Astrocyte (in vitro differentiated cells and primary cell): ENCODE measurements around the gene IL4R. TPM values are rescaled to one million over a fixed set of nuclear protein-coding genes. Genes with fewer than 3 reads are reported as not detected.

Experiments used
- DNase-seq: peaks from one replicate; pipeline ENCODE4 v3.0.0-alpha.2; 2010; ENCODE audit warnings: low read depth
- FAIRE-seq: peaks from 2 replicates; lab custom pipeline; 2011; peaks lifted over from hg19 to GRCh38; lab: Jason Lieb, UNC
- H2AFZ ChIP-seq: 2 replicates; pipeline ENCODE4 v1.6.0; 2012; ENCODE audit warnings: low read depth, low read length, inconsistent platforms
- H3K27ac ChIP-seq: 2 replicates; pipeline ENCODE4 v1.5.1; 2011; ENCODE audit warnings: low read depth, low read length, inconsistent platforms
- H3K27me3 ChIP-seq: 2 replicates; pipeline ENCODE4 v1.6.0; 2011; ENCODE audit warnings: low read length, inconsistent platforms; ENCODE audit not compliant: insufficient read depth
- H3K36me3 ChIP-seq: 2 replicates; pipeline ENCODE4 v1.5.1; 2011; ENCODE audit warnings: low read length, inconsistent platforms; ENCODE audit not compliant: insufficient read depth
- H3K4me1 ChIP-seq: 2 replicates; pipeline ENCODE4 v1.5.1; 2011; ENCODE audit warnings: low read length, inconsistent platforms; ENCODE audit not compliant: insufficient read depth
- H3K4me2 ChIP-seq: 2 replicates; pipeline ENCODE4 v1.6.0; 2012; ENCODE audit warnings: low read length, inconsistent platforms
- H3K4me3 ChIP-seq: 2 replicates; pipeline ENCODE4 v1.5.1; 2011; ENCODE audit warnings: low read depth, mild to moderate bottlenecking, low read length, inconsistent platforms; ENCODE audit not compliant: insufficient read depth
- H3K79me2 ChIP-seq: 2 replicates; pipeline ENCODE4 v1.6.0; 2012; ENCODE audit warnings: mild to moderate bottlenecking, low read length, inconsistent platforms; ENCODE audit not compliant: insufficient read depth
- H3K9ac ChIP-seq: 2 replicates; pipeline ENCODE4 v1.6.0; 2012; ENCODE audit warnings: mild to moderate bottlenecking, low read length, inconsistent platforms
- H3K9me3 ChIP-seq: 2 replicates; pipeline ENCODE4 v1.5.1; 2012; ENCODE audit warnings: low read depth, mild to moderate bottlenecking, low read length, inconsistent platforms; ENCODE audit not compliant: insufficient read depth
- H4K20me1 ChIP-seq: 2 replicates; pipeline ENCODE4 v1.6.0; 2012; ENCODE audit warnings: low read length, inconsistent platforms; ENCODE audit not compliant: insufficient read depth
- H3K27ac Mint-ChIP-seq: one replicate; pipeline ENCODE4 v1.8.0; 2021; ENCODE audit warnings: mild to moderate bottlenecking, mixed read lengths; ENCODE audit not compliant: unreplicated experiment
- H3K27me3 Mint-ChIP-seq: one replicate; pipeline ENCODE4 v1.8.0; 2021; ENCODE audit warnings: low read depth, mixed read lengths; ENCODE audit not compliant: unreplicated experiment
- H3K36me3 Mint-ChIP-seq: one replicate; pipeline ENCODE4 v1.8.0; 2021; ENCODE audit warnings: low read depth, mixed read lengths; ENCODE audit not compliant: unreplicated experiment
- H3K4me1 Mint-ChIP-seq: one replicate; pipeline ENCODE4 v1.8.0; 2021; ENCODE audit warnings: low read depth, mixed read lengths; ENCODE audit not compliant: unreplicated experiment
- H3K4me3 Mint-ChIP-seq: one replicate; pipeline ENCODE4 v1.8.0; 2021; ENCODE audit warnings: mild to moderate bottlenecking, moderate library complexity, mixed read lengths; ENCODE audit not compliant: unreplicated experiment
- H3K9me3 Mint-ChIP-seq: one replicate; pipeline ENCODE4 v1.8.0; 2021; ENCODE audit warnings: mild to moderate bottlenecking, mixed read lengths; ENCODE audit not compliant: unreplicated experiment
- EZH2 ChIP-seq: IDR thresholded peaks from 2 replicates; pipeline ENCODE4 v1.6.1; 2012; ENCODE audit warnings: mild to moderate bottlenecking, low read length, inconsistent platforms; ENCODE audit not compliant: insufficient read depth
- total RNA-seq: library from RNA; stranded (reverse); gene quantifications from 2 replicates; pipeline ENCODE4 v1.2.1, GENCODE V29; 2021
- TF ChIP-seq, protein P1 (sequence below): IDR thresholded peaks from 2 replicates; pipeline ENCODE4 v1.5.1; 2011; ENCODE audit warnings: low read depth, mild to moderate bottlenecking, inconsistent platforms, low read length, moderate library complexity; ENCODE audit not compliant: insufficient read depth

Gene IL4R
- total RNA-seq, 1 donor from 2014 or later = 17.5 TPM

DNA sequence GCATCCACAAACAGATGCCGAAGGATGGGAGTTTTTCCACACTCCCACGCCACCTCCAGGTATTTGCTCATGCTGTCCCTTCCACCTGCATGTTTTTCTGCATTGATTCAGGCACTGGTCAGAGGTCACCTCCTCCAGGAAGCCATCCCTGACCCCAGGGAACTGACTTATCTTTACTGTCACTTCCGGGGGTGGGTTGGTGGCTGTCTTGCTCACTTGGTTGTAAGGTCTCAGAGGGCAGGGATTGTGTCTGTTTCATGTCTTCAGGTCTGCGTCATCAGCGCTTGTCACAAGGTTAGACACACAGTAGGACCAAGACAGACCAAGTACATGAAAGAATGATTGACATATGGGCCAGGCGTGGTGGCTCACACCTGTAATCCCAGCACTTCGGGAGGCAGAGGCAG lies 1.9 kb upstream of the IL4R start:
- H3K36me3 ChIP-seq = no peaks in the 10 kb centered on the region
- no peaks in the 10 kb centered on the region for H3K36me3 Mint-ChIP-seq
- peaks cover 2% of the 10 kb centered on the region for H3K9me3 Mint-ChIP-seq
- no peak overlapping the region for H3K27ac ChIP-seq
- FAIRE-seq (no peak), DNase-seq (no peak)
- no peak overlapping the region for H3K9ac ChIP-seq
- no peaks in the 10 kb centered on the region for H3K27me3 ChIP-seq
- H3K27me3 Mint-ChIP-seq = no peaks in the 10 kb centered on the region
- no peaks in the 10 kb centered on the region for H3K9me3 ChIP-seq
- peaks cover 31% of the 10 kb centered on the region for H3K79me2 ChIP-seq
- TF ChIP-seq, protein P1, sequence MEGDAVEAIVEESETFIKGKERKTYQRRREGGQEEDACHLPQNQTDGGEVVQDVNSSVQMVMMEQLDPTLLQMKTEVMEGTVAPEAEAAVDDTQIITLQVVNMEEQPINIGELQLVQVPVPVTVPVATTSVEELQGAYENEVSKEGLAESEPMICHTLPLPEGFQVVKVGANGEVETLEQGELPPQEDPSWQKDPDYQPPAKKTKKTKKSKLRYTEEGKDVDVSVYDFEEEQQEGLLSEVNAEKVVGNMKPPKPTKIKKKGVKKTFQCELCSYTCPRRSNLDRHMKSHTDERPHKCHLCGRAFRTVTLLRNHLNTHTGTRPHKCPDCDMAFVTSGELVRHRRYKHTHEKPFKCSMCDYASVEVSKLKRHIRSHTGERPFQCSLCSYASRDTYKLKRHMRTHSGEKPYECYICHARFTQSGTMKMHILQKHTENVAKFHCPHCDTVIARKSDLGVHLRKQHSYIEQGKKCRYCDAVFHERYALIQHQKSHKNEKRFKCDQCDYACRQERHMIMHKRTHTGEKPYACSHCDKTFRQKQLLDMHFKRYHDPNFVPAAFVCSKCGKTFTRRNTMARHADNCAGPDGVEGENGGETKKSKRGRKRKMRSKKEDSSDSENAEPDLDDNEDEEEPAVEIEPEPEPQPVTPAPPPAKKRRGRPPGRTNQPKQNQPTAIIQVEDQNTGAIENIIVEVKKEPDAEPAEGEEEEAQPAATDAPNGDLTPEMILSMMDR = no peak
- no peak for TF ChIP-seq EZH2
- no peak overlapping the region for H3K27ac Mint-ChIP-seq
- H3K4me3 ChIP-seq = no peak overlapping the region
- H3K4me2 ChIP-seq = peak overlapping the region; percentile 3
- no peak overlapping the region for H2AFZ ChIP-seq
- peaks cover 17% of the 10 kb centered on the region for H3K4me1 ChIP-seq
- peaks cover 17% of the 10 kb centered on the region for H4K20me1 ChIP-seq
- peaks cover 6% of the 10 kb centered on the region for H3K4me1 Mint-ChIP-seq
- no peak overlapping the region for H3K4me3 Mint-ChIP-seq

DNA sequence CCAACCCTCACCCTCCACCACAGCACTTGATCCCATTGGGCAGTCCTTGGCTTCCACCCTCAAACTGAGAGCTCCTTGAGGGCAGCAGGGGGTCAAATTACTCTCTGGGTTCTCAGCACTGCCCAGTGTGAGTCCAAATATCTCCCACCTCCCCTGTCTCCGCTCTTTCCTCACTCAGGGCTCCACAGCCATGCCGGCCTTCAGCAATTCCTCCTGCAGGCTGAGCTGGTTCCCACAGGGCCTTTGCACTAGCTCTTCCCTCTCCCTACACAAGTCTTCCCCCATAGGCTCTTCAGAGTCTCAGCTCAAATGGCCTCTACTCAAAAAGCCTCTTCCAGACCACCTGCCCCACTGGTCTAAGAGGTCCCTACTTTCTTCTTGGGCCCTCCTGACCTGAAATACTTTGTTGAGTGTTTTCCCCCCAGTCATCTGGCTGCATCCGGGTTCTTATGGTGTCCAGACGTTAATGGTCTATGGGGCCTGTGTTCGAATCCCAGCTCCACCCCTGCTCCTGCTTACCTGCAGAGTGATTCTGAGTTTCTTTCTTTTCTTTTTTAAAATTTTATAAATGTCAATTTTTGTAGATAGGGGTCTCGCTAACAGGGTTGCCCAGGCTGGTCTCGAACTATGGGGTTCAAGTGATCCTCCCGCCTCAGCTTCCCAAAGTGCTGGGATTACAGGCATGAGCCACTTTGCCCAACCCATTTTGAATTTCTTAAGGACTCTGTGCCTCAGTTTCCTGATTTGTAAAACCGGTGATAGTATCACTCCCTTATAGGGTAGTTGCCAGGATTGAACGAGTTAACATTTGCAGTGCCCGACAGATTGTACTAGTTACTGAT lies 973 bp upstream of the IL4R start:
- Histone ChIP-seq H4K20me1 (peaks cover 26% of the 10 kb centered on the region), H3K27me3 (no peaks in the 10 kb centered on the region), H3K36me3 (no peaks in the 10 kb centered on the region), H3K27ac (no peak overlapping the region), H3K9me3 (no peaks in the 10 kb centered on the region), H2AFZ (no peak overlapping the region), H3K79me2 (peaks cover 40% of the 10 kb centered on the region), H3K9ac (peak overlapping the region; percentile 96), H3K4me2 (peak overlapping the region; percentile 94), H3K4me1 (peaks cover 17% of the 10 kb centered on the region), H3K4me3 (peak overlapping the region; percentile 71)
- Mint-ChIP-seq H3K4me1 (peaks cover 8% of the 10 kb centered on the region), H3K36me3 (no peaks in the 10 kb centered on the region), H3K27ac (no peak overlapping the region), H3K9me3 (peaks cover 2% of the 10 kb centered on the region), H3K27me3 (no peaks in the 10 kb centered on the region), H3K4me3 (peak overlapping the region; percentile 86)
- no peak for FAIRE-seq
- DNase-seq = no peak
- no peak for TF ChIP-seq EZH2
- TF ChIP-seq, protein P1 = no peak
